NCI-H510A (cell line): Measurements from ENCODE around the gene MEGF9.

Source experiments
- DNase-seq: peaks from one replicate; lab custom pipeline; 2025; lab: John Stamatoyannopoulos, UW

Gene MEGF9

DNA sequence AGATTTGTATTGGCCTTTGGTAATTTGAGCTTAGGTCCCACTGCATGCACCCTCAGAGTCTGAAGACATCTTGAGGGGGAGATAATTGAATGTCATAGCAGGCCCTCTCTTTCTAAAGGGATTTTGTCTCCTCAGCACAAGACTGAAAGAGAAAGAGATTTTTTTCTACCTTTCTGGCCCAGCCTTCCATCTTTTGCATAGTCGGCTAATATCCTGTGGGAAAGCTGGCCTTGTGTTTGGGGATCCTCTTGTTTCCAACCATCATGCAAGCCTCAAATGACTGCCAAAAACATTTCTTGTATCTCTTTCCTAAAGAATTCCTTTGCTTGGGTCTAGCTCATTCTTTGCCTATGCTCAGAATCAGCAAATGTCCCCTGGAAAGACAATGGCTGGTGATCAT lies 92.3 kb downstream of the MEGF9 start:
- DNase-seq, result no peak

DNA sequence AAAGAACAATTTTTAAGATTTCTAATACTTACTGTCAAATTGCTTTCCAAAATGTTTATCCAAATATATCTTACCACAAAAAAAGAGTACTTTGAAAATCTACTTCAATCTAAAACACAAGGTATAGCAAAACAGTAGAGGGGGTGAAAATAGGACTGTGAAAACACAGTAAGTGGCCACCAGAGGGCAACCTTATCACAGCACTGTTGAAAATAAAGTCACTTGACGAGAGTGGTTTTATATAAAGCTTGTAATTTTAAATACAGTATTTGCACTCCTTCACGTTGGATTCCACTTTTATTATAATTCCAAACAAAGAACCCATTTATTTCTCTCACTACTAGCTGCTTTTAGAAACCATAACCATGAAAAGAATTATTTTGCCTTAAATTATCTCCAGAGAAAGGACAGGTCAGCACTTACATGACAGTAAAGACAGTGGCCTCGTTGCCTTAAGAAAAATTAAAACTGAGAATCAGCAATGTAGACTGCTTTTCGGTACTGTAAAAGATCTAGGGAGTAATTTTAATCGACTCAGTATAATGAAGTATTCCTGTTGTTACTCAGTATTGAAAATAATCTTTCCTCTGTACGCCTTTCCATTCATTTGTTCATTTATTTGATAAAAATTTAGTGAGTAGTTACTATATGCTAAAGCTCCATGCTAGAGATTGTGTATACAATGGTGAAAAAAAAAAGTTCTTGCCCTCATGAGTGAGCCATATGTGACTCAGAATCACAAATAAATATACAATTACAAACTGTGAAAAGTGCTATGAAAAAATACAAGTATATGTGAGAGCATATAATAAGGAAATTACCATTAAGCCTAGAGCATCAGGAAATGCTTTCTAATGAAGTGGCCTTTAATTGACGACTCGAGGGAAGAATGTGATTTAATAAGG lies 94.3 kb downstream of the MEGF9 start:
- peak; percentile 37 for DNase-seq

- no peak for DNase-seq
Observed at GRCh38 chr9:120616966-120617935, 97.0 kb downstream of the MEGF9 start.

DNA sequence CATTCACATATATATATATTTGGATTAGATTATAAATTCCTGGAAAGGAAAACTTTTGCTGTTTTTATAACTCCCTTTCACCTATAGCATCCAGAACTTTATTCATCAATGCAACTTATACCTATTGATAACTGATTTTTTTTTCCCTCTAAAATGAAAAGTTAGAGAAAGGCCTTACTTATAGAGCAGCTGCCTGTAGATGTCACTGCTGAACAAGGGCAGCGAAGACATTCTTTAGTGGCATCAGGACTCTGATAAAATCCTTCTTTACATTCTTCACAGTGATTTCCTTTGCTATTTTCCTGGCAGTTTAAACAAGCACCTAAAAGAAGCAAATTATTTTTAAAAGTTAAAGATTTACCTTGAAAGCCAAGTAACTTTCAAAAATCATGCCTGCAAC lies 102.1 kb downstream of the MEGF9 start:
- no peak for DNase-seq

GRCh38 chr9:120611690-120612068 lies 102.6 kb downstream of the MEGF9 start:
- DNase-seq, result no peak

DNA sequence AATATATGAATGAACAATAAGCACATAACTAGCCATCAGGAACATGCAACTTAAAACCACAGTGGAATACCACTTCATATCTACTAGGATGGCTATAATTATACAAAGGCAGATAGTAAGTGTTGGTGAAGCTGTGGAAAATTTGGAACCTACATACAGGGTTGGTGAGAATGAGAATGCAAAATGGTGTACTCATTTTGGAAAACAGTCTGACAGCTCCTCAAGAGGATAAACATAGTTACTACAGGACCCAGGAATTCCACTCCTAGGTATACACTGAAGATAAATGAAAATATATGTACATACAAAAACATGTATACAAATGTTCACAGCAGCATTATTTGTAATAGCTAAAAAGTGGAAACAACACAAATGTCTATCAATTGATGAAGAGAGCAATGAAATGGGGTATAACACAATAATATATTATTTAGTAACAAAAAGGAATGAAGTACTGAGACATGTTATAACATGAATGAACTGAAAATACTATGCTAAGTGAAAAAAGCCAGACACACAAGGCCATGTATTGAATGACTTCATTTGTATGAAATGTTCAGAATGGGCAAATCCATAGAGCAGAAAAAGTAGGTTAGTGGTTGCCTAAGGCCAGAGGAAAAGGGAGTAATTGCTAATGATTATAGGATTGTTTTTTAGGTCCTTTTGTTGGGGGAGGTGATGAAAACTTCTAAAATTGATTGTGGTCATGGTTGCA lies 103.1 kb downstream of the MEGF9 start:
- DNase-seq, result no peak

- DNase-seq, result no peak
Observed at GRCh38 chr9:120609636-120610035, 104.6 kb downstream of the MEGF9 start.

- no peak for DNase-seq
Observed at GRCh38 chr9:120608421-120608820, 105.8 kb downstream of the MEGF9 start.

DNA sequence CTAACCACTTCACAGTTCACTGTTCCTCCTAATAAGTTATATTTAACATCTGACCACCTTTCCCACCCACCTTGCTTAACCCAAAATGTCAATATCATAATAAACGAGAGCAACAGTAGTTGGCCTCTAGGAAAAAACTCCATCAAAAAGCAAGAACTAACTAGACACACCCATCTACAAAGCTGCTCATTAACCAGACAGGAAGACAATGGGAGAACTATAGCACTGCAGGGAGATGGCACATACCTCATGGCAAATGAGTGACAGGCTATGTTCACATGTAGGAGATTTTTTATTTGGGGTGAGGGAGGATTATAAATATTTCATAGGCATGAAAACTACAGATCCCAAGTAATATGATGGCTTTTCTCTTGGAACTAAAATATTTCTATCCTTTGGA lies 110.7 kb downstream of the MEGF9 start:
- no peak for DNase-seq

- DNase-seq, result no peak
Observed at GRCh38 chr9:120603010-120603409, 111.3 kb downstream of the MEGF9 start.

GRCh38 chr9:120593955-120594277 lies 120.4 kb downstream of the MEGF9 start:
- DNase-seq, result no peak

DNA sequence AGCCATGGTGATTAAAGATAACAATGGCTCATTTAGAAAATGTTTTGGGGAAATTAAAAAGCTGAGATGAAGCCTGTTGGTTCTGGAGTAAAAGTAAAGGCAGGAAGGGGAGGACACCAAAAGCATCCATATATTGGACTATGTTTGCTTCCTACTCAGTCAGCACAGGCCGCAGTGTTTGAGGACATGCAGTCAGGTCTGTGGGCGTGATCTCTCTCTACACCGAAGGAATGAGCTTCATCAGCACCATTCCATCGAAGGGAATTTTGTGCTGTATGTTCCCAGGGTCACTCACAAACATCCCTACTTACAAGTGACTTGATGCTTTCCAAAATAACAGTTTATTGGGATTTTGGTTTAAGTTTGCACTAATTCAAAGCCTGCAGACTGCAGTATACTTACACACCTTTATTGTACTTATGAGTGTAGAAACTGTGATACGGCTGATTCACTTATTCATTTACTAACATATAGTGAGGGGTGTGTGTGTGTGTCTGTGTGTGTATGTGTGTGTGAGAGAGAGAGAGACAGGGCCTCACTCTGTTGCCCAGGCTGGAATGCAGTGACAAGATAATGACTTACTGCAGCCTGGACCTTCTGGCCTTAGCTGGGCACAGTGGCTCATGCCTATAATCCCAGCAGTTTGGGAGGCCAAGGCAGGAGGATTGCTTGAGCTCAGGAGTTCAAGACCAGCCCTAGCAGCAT lies 120.9 kb downstream of the MEGF9 start:
- no peak for DNase-seq

- DNase-seq, result no peak
Observed at GRCh38 chr9:120592210-120592609, 122.1 kb downstream of the MEGF9 start.

- DNase-seq, result no peak
Observed at GRCh38 chr9:120587328-120587727, 126.9 kb downstream of the MEGF9 start.

DNA sequence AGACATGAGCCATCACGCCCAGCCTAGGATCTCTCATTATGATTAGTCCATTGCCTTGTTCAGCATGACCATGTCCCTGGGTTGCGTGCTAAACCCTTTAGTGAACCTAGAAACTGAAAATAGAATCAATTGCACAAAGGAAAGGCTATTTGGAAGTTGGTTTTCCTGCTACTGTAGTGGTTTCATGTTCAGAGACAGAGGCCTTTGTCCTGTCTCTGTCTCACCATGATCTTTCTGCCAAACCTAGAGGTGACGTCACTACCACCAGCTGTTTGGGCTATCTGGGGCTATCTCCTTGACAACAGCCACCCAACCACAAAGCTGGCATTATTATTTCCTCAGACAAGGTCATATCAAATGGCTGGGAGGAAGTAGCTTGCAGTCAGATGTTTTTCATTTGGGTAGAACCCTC lies 130.3 kb downstream of the MEGF9 start:
- peak; percentile 55 for DNase-seq

- peak; percentile 95 for DNase-seq
Observed at GRCh38 chr9:120580051-120580896, 134.0 kb downstream of the MEGF9 start, which contains the start of gene CDK5RAP2. TSS of gene CDK5RAP2 (minus strand) at chr9:120580167. CDS start at chr9:120579978, 189 bp downstream.

- no peak for DNase-seq
Observed at GRCh38 chr9:120579139-120580050, 134.9 kb downstream of the MEGF9 start.

- DNase-seq, result no peak
Observed at GRCh38 chr9:120574473-120574872, 139.8 kb downstream of the MEGF9 start.

DNA sequence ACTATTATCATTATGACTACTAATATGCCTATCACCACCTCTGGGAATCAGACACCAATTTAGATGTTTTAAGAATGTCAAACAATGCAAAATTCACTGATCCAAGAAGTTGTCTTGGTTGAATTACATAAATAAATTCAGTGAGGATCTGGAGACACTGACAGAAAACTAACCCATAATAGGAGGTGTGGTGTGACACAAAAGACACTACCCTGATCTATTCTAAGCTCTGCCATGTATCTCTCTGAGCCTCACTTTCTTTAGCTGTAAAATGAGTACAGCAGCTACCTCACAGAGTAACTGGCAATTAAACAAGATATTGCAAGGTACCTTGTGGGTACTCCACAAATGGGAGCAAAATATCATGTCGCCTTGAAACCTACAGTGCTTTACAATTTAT lies 141.8 kb downstream of the MEGF9 start:
- no peak for DNase-seq
